ENCODE measurements around the gene UMOD. TPM values are rescaled to one million over a fixed set of nuclear protein-coding genes. Genes with fewer than 3 reads are reported as not detected.

The UMOD gene
- total RNA-seq, 1 experiment from 2014 or later, result not detected

DNA sequence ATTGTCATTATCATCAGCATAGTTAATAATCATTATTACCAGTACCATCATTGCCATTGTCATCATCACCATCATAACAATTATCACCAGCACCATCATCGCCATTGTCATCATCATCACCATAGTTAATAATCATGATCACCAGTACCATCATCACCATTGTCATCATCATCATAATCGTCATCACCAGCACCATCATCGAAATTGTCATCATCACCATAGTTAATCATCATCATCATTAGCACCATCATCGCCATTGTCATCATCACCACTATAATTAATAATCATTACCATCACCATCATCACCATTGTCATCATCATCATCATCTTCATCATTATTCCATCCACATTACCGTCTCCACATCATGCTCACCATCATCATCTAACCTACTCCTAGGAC, 38.5 kb upstream of the UMOD start:
- ChIA-PET CTCF (no interaction called here), POLR2A (ENCODE audit: unreplicated experiment) (no interaction called here)
- no TSS peak for BruUV-seq (replicated peaks)
- Histone ChIP-seq H3K4me3 (no peak overlapping the region), H3K27me3 (ENCODE audit: insufficient read depth, low read depth) (no peaks in the 10 kb centered on the region; the same call in 1 of the 2 replicates), H3K9me3 (ENCODE audit: insufficient read depth, low read depth) (no peaks in the 10 kb centered on the region), H3K27ac (no peak overlapping the region), H3K36me3 (ENCODE audit: low read depth) (no peaks in the 10 kb centered on the region), H3F3A (ENCODE audit: insufficient read depth, low read depth) (no peaks in the 10 kb centered on the region), H2AFZ (no peak overlapping the region), H3K79me2 (ENCODE audit: low read depth) (no peaks in the 10 kb centered on the region), H3K4me2 (no peak overlapping the region), H3K4me1 (replicated peaks; ENCODE audit: insufficient read depth) (no peaks in the 10 kb centered on the region), H3K9me2 (ENCODE audit: insufficient read depth) (no peaks in the 10 kb centered on the region), H4K20me1 (ENCODE audit: insufficient read depth) (no peaks in the 10 kb centered on the region; the same call in 1 of the 2 replicates)
- TF ChIP-seq, protein P1, sequence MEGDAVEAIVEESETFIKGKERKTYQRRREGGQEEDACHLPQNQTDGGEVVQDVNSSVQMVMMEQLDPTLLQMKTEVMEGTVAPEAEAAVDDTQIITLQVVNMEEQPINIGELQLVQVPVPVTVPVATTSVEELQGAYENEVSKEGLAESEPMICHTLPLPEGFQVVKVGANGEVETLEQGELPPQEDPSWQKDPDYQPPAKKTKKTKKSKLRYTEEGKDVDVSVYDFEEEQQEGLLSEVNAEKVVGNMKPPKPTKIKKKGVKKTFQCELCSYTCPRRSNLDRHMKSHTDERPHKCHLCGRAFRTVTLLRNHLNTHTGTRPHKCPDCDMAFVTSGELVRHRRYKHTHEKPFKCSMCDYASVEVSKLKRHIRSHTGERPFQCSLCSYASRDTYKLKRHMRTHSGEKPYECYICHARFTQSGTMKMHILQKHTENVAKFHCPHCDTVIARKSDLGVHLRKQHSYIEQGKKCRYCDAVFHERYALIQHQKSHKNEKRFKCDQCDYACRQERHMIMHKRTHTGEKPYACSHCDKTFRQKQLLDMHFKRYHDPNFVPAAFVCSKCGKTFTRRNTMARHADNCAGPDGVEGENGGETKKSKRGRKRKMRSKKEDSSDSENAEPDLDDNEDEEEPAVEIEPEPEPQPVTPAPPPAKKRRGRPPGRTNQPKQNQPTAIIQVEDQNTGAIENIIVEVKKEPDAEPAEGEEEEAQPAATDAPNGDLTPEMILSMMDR (conservative IDR thresholded peaks at IDR 0.05), result no peak
- TF ChIP-seq EZH2 (IDR thresholded peaks at IDR 0.05; ENCODE audit: low read depth), result no peak
- no peak for DNase-seq
- intact Hi-C loops (cut with micrococcal nuclease; ENCODE audit: unreplicated experiment), result no loop called here

DNA sequence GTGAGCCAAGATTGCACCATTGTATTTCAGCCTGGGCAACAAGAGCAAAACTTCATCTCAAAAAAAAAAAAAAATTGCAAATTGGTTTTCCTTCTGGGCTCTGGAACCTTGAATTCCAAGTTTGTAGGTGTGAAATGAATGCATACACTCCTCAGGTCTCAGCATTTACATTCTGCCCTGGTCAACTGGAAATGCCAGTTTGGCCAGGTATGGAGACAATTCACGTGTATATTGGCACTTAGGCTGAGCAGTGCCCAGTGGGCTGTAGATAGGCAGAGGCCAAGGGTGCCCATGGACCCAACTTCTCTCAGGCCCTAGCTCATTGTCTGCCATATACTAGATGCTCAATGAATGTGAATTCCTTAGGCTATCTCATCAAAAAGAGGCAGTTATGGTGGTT, 36.3 kb upstream of the UMOD start:
- Histone ChIP-seq H3K79me2 (ENCODE audit: low read depth) (no peaks in the 10 kb centered on the region), H3F3A (ENCODE audit: insufficient read depth, low read depth) (no peaks in the 10 kb centered on the region), H3K4me1 (replicated peaks; ENCODE audit: insufficient read depth) (no peaks in the 10 kb centered on the region), H3K9me2 (ENCODE audit: insufficient read depth) (no peaks in the 10 kb centered on the region), H3K27me3 (ENCODE audit: insufficient read depth, low read depth) (no peaks in the 10 kb centered on the region; the same call in 1 of the 2 replicates), H4K20me1 (ENCODE audit: insufficient read depth) (no peaks in the 10 kb centered on the region; the same call in 1 of the 2 replicates), H2AFZ (no peak overlapping the region), H3K4me2 (no peak overlapping the region), H3K36me3 (ENCODE audit: low read depth) (no peaks in the 10 kb centered on the region), H3K4me3 (no peak overlapping the region), H3K9me3 (ENCODE audit: insufficient read depth, low read depth) (no peaks in the 10 kb centered on the region), H3K27ac (no peak overlapping the region)
- CTCF ChIA-PET, result no interaction called here
- no peak for TF ChIP-seq EZH2 (IDR thresholded peaks at IDR 0.05; ENCODE audit: low read depth)
- TF ChIP-seq, protein P1 (conservative IDR thresholded peaks at IDR 0.05), result no peak
- DNase-seq, result no peak
- intact Hi-C loops (cut with micrococcal nuclease; ENCODE audit: unreplicated experiment), result loop anchor here (10.0 kb wide), 1 partner anchor 316 kb away; no protein-coding TSS in a partner anchor
- POLR2A ChIA-PET (ENCODE audit: unreplicated experiment), result no interaction called here
- no TSS peak for BruUV-seq (replicated peaks)

DNA sequence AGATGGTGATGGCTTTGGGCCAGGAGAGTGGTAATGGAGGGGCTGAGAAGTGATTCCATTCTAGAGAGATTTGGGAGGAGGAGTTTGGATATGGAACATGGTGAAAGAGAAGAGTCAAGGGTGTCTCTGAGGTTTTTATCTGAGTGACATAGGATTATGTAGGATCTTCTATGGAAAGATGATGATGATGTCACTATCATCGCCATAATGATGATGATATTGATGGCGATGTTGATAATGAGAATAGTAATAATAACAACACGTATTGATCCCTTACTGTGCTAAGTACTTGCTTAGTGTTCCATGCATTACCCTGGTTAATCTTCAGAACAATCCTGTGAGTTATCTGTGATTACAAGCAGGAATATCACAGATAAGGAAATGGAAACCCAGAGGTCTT, 35.5 kb upstream of the UMOD start:
- Histone ChIP-seq H3K4me3 (no peak overlapping the region), H2AFZ (no peak overlapping the region), H3K4me1 (replicated peaks; ENCODE audit: insufficient read depth) (no peaks in the 10 kb centered on the region), H3K9me2 (ENCODE audit: insufficient read depth) (no peaks in the 10 kb centered on the region), H3F3A (ENCODE audit: insufficient read depth, low read depth) (no peaks in the 10 kb centered on the region), H3K27me3 (ENCODE audit: insufficient read depth, low read depth) (no peaks in the 10 kb centered on the region; the same call in 1 of the 2 replicates), H3K9me3 (ENCODE audit: insufficient read depth, low read depth) (no peaks in the 10 kb centered on the region), H4K20me1 (ENCODE audit: insufficient read depth) (no peaks in the 10 kb centered on the region; the same call in 1 of the 2 replicates), H3K4me2 (no peak overlapping the region), H3K79me2 (ENCODE audit: low read depth) (no peaks in the 10 kb centered on the region), H3K36me3 (ENCODE audit: low read depth) (no peaks in the 10 kb centered on the region), H3K27ac (no peak overlapping the region)
- DNase-seq, result no peak
- ChIA-PET CTCF (no interaction called here), POLR2A (ENCODE audit: unreplicated experiment) (no interaction called here)
- intact Hi-C loops (cut with micrococcal nuclease; ENCODE audit: unreplicated experiment), result loop anchor here (10.0 kb wide), 1 partner anchor 317 kb away; no protein-coding TSS in a partner anchor
- no TSS peak for BruUV-seq (replicated peaks)
- TF ChIP-seq, protein P1 (conservative IDR thresholded peaks at IDR 0.05), result no peak
- TF ChIP-seq EZH2 (IDR thresholded peaks at IDR 0.05; ENCODE audit: low read depth), result no peak
